ENCODE results near the gene NOSTRIN.
"Not testable (repeated sequence)": the region's sequence is repeated elsewhere in the genome, so short reads cannot be mapped to it uniquely, and the experiment has no call there.

The NOSTRIN gene

GRCh38 chr2:168853471-168853870, 51.0 kb downstream of the NOSTRIN start:
- no peak for DNase-seq
- in situ Hi-C loops (cut with HindIII; ENCODE audit: low pct_ligation_motif_present, low pct_unique_long_range_greater_than_20kb, low sequenced_read_pairs), result no loop called here

GRCh38 chr2:168854651-168855050, 52.2 kb downstream of the NOSTRIN start:
- DNase-seq, result no peak
- in situ Hi-C loops (cut with HindIII; ENCODE audit: low pct_ligation_motif_present, low pct_unique_long_range_greater_than_20kb, low sequenced_read_pairs), result no loop called here

GRCh38 chr2:168855601-168856000, 53.2 kb downstream of the NOSTRIN start:
- no peak for DNase-seq
- in situ Hi-C loops (cut with HindIII; ENCODE audit: low pct_ligation_motif_present, low pct_unique_long_range_greater_than_20kb, low sequenced_read_pairs), result no loop called here

GRCh38 chr2:168858146-168858545, 55.7 kb downstream of the NOSTRIN start:
- DNase-seq, result no peak
- in situ Hi-C loops (cut with HindIII; ENCODE audit: low pct_ligation_motif_present, low pct_unique_long_range_greater_than_20kb, low sequenced_read_pairs), result no loop called here

GRCh38 chr2:168867164-168867563, 64.7 kb downstream of the NOSTRIN start:
- in situ Hi-C loops (cut with HindIII; ENCODE audit: low pct_ligation_motif_present, low pct_unique_long_range_greater_than_20kb, low sequenced_read_pairs), result not testable (repeated sequence)

GRCh38 chr2:168870369-168870768, 67.9 kb downstream of the NOSTRIN start:
- DNase-seq; in situ Hi-C loops (cut with HindIII; ENCODE audit: low pct_ligation_motif_present, low pct_unique_long_range_greater_than_20kb, low sequenced_read_pairs): not testable (repeated sequence)

More at GRCh38 chr2:168867164-168867563, 64.7 kb downstream of the NOSTRIN start:
- DNase-seq, result not testable (repeated sequence)

- DNase-seq; in situ Hi-C loops (cut with HindIII; ENCODE audit: low pct_ligation_motif_present, low pct_unique_long_range_greater_than_20kb, low sequenced_read_pairs): not testable (repeated sequence)
These were observed 68.4 kb downstream of the NOSTRIN start for GRCh38 chr2:168870824-168871223.

- in situ Hi-C loops (cut with HindIII; ENCODE audit: low pct_ligation_motif_present, low pct_unique_long_range_greater_than_20kb, low sequenced_read_pairs), result no loop called here
- DNase-seq, result no peak
These were observed 72.1 kb downstream of the NOSTRIN start for GRCh38 chr2:168874368-168875054.

GRCh38 chr2:168882163-168882562, 79.7 kb downstream of the NOSTRIN start:
- DNase-seq; in situ Hi-C loops (cut with HindIII; ENCODE audit: low pct_ligation_motif_present, low pct_unique_long_range_greater_than_20kb, low sequenced_read_pairs): not testable (repeated sequence)

GRCh38 chr2:168884975-168885374, 82.5 kb downstream of the NOSTRIN start:
- in situ Hi-C loops (cut with HindIII; ENCODE audit: low pct_ligation_motif_present, low pct_unique_long_range_greater_than_20kb, low sequenced_read_pairs), result no loop called here
- peak; percentile 37 for DNase-seq

- in situ Hi-C loops (cut with HindIII; ENCODE audit: low pct_ligation_motif_present, low pct_unique_long_range_greater_than_20kb, low sequenced_read_pairs), result no loop called here
- DNase-seq, result no peak
These were observed 87.2 kb downstream of the NOSTRIN start for GRCh38 chr2:168889635-168890005.

- in situ Hi-C loops (cut with HindIII; ENCODE audit: low pct_ligation_motif_present, low pct_unique_long_range_greater_than_20kb, low sequenced_read_pairs), result no loop called here
- DNase-seq, result peak; percentile 96
These were observed 87.8 kb downstream of the NOSTRIN start, which contains the start of gene SPC25 for GRCh38 chr2:168890006-168890782. SPC25 (minus strand) TSS chr2:168890430; CDS start chr2:168889519, 911 bp downstream.

GRCh38 chr2:168892327-168892726, 89.9 kb downstream of the NOSTRIN start:
- in situ Hi-C loops (cut with HindIII; ENCODE audit: low pct_ligation_motif_present, low pct_unique_long_range_greater_than_20kb, low sequenced_read_pairs), result no loop called here
- DNase-seq, result no peak

GRCh38 chr2:168894101-168894500, 91.7 kb downstream of the NOSTRIN start:
- in situ Hi-C loops (cut with HindIII; ENCODE audit: low pct_ligation_motif_present, low pct_unique_long_range_greater_than_20kb, low sequenced_read_pairs), result no loop called here
- DNase-seq, result no peak

- no peak for DNase-seq
- in situ Hi-C loops (cut with HindIII; ENCODE audit: low pct_ligation_motif_present, low pct_unique_long_range_greater_than_20kb, low sequenced_read_pairs), result no loop called here
These were observed 92.3 kb downstream of the NOSTRIN start for GRCh38 chr2:168894720-168895119.

- in situ Hi-C loops (cut with HindIII; ENCODE audit: low pct_ligation_motif_present, low pct_unique_long_range_greater_than_20kb, low sequenced_read_pairs), result no loop called here
- DNase-seq, result no peak
These were observed 93.3 kb downstream of the NOSTRIN start for GRCh38 chr2:168895771-168896170.

- DNase-seq, result no peak
These were observed 94.3 kb downstream of the NOSTRIN start for GRCh38 chr2:168896783-168897182.

GRCh38 chr2:168897449-168897848, 95.0 kb downstream of the NOSTRIN start:
- DNase-seq, result no peak
- in situ Hi-C loops (cut with HindIII; ENCODE audit: low pct_ligation_motif_present, low pct_unique_long_range_greater_than_20kb, low sequenced_read_pairs), result no loop called here

More at GRCh38 chr2:168896783-168897182, 94.3 kb downstream of the NOSTRIN start:
- in situ Hi-C loops (cut with HindIII; ENCODE audit: low pct_ligation_motif_present, low pct_unique_long_range_greater_than_20kb, low sequenced_read_pairs), result no loop called here

GRCh38 chr2:168901003-168901402, 98.6 kb downstream of the NOSTRIN start, which contains the start of gene G6PC2:
G6PC2 (plus strand) TSS chr2:168901291; CDS start chr2:168901332, 41 bp downstream.
- in situ Hi-C loops (cut with HindIII; ENCODE audit: low pct_ligation_motif_present, low pct_unique_long_range_greater_than_20kb, low sequenced_read_pairs), result loop anchor here (25.0 kb wide), 1 partner anchor 139 kb away; no protein-coding TSS in a partner anchor
- no peak for DNase-seq

Measured in ACHN (cell line).